K562 (cell line): ENCODE measurements around the gene EME1. TPM values are rescaled to one million over a fixed set of nuclear protein-coding genes. Genes with fewer than 3 reads are reported as not detected.

Source experiments
- ATAC-seq: fragments of 200-7000 bp; cut with Tn5 transposase; 3 replicates; pipeline ENCODE4 v1.9.1; 2020; ENCODE audit warnings: moderate library complexity
- BruUV-seq: library from RNA; stranded (reverse); fragments of 400-500 nt; replicated peaks from 2 replicates; lab custom pipeline; 2021; lab: Mats Ljungman, UMichigan
- CTCF ChIA-PET: fragments of 300-600 bp; formaldehyde crosslinking; extraction: SDS; loops from one replicate; lab custom pipeline; 2021; ENCODE audit warnings: low intra/inter-chr PET ratio; lab: Yijun Ruan, JAX
- POLR2A ChIA-PET: fragments of 300-600, 350-650 bp; sonication (Branson Sonifier 250); formaldehyde crosslinking; extraction: SDS; loops from one replicate; lab custom pipeline; 2021; ENCODE audit warnings: antibody characterized with exemption, inconsistent platforms; lab: Yijun Ruan, JAX
- DNase-seq, 4 experiments: peaks; one replicate each; pipeline versions ENCODE4 v3.0.0 to v3.0.0-alpha.2; 2011 to 2018; ENCODE audit warnings: low spot score in 3 of 4, mixed read lengths in 3 of 4; ENCODE audit errors: extremely low read depth in 1 of 4
- FAIRE-seq: peaks from 2 replicates; lab custom pipeline; 2011; peaks lifted over from hg19 to GRCh38; lab: Jason Lieb, UNC
- H2AFZ ChIP-seq: 2 replicates; pipeline ENCODE4 v1.6.0; 2011; ENCODE audit warnings: low read depth, low read length, control low read depth, inconsistent platforms
- H3K27ac ChIP-seq: fragments of 200-600 bp; 3 replicates; pipeline ENCODE4 v1.8.0; 2011; ENCODE audit warnings: low read depth, mild to moderate bottlenecking, control low read depth, inconsistent platforms, low read length, moderate library complexity, mixed read lengths; ENCODE audit errors: extremely low read depth
- H3K27me3 ChIP-seq, 2 experiments: fragments of 300-600 bp in 1 of 2; 2 replicates in 1 of 2; 3 replicates in 1 of 2; pipeline versions ENCODE4 v1.6.0 to v1.8.0; 2011; ENCODE audit warnings: inconsistent platforms in 2 of 2, low read length in 2 of 2, mild to moderate bottlenecking in 1 of 2, mixed read lengths in 1 of 2, moderate library complexity in 1 of 2; ENCODE audit not compliant: control insufficient read depth in 2 of 2, insufficient read depth in 2 of 2
- H3K36me3 ChIP-seq: fragments of 300-600 bp; 3 replicates; pipeline ENCODE4 v1.8.0; 2011; ENCODE audit warnings: mild to moderate bottlenecking, low read length, inconsistent platforms; ENCODE audit not compliant: control insufficient read depth, insufficient read depth
- H3K4me1 ChIP-seq, 2 experiments: fragments of 200-600 bp in 1 of 2; replicated peaks in 1 of 2; 2 replicates in 1 of 2; 3 replicates in 1 of 2; pipeline versions ENCODE4 v1.5.1 to v1.8.0; 2011; ENCODE audit warnings: inconsistent platforms in 2 of 2, low read length in 2 of 2, mild to moderate bottlenecking in 1 of 2, mixed read lengths in 1 of 2, moderate library complexity in 1 of 2; ENCODE audit not compliant: control insufficient read depth in 2 of 2, insufficient read depth in 2 of 2
- H3K4me2 ChIP-seq: 2 replicates; pipeline ENCODE4 v1.6.1; 2011; ENCODE audit warnings: low read length, control low read depth, inconsistent platforms, mixed read lengths; ENCODE audit not compliant: insufficient read depth
- H3K4me3 ChIP-seq: fragments of 200-600 bp; sonication (generic), shearing (Covaris generic); 2 replicates; pipeline ENCODE4 v1.5.1; 2016; ENCODE audit warnings: control low read depth, inconsistent platforms
- H3K79me2 ChIP-seq: fragments of 200-600 bp; 3 replicates; pipeline ENCODE4 v1.8.0; 2011; ENCODE audit warnings: low read length, inconsistent platforms; ENCODE audit not compliant: control insufficient read depth, insufficient read depth
- H3K9ac ChIP-seq, 2 experiments: 2 replicates each; pipeline versions ENCODE4 v1.6.0 to v1.6.1; 2011; ENCODE audit warnings: low read depth in 2 of 2, low read length in 2 of 2, control low read depth in 1 of 2, inconsistent platforms in 1 of 2, mild to moderate bottlenecking in 1 of 2, mixed read lengths in 1 of 2; ENCODE audit not compliant: insufficient read depth in 1 of 2
- H3K9me1 ChIP-seq: one replicate; pipeline ENCODE4 v1.6.0; 2011; ENCODE audit warnings: inconsistent platforms, mild to moderate bottlenecking, low read length, moderate library complexity; ENCODE audit not compliant: control insufficient read depth, insufficient read depth
- H3K9me3 ChIP-seq: replicated peaks from 2 replicates; pipeline ENCODE4 v1.5.1; 2011; ENCODE audit warnings: low read depth, low read length, inconsistent platforms; ENCODE audit not compliant: control insufficient read depth, insufficient read depth
- H4K20me1 ChIP-seq: replicated peaks from 2 replicates; pipeline ENCODE4 v1.6.1; 2011; ENCODE audit warnings: low read length, inconsistent platforms, mixed read lengths; ENCODE audit not compliant: control insufficient read depth, insufficient read depth
- COPS2 ChIP-seq: fragments of 450-650 bp; conservative IDR thresholded peaks from 2 replicates; pipeline ENCODE4 v1.6.1; 2016; ENCODE audit warnings: mild to moderate bottlenecking, moderate library complexity
- HMG20B ChIP-seq: fragments of 250-450 bp; sonication (Bioruptor Pico); IDR thresholded peaks from 2 replicates; pipeline ENCODE4 v1.5.0; 2021; ENCODE audit warnings: mild to moderate bottlenecking
- MAFF ChIP-seq: IDR thresholded peaks from 2 replicates; pipeline ENCODE4 v1.6.1; 2012; ENCODE audit warnings: low read length, improper control_type of control experiment
- RFX1 ChIP-seq: fragments of 450-650 bp; IDR thresholded peaks from 2 replicates; pipeline ENCODE4 v1.6.1; 2016; ENCODE audit warnings: mild to moderate bottlenecking, moderate library complexity
- ZNF354B ChIP-seq: fragments of 250-450 bp; sonication (Bioruptor Pico); IDR thresholded peaks from 2 replicates; pipeline ENCODE4 v1.4.0; 2020
- ZNF444 ChIP-seq: fragments of 250-450 bp; sonication (Bioruptor Pico); IDR thresholded peaks from 2 replicates; pipeline ENCODE4 v1.4.0; 2020; ENCODE audit warnings: mild to moderate bottlenecking, moderate library complexity
- ZNF445 ChIP-seq: fragments of 250-450 bp; sonication (Bioruptor Pico); IDR thresholded peaks from 2 replicates; pipeline ENCODE4 v1.4.0; 2020; ENCODE audit warnings: low read depth, mild to moderate bottlenecking, moderate library complexity
- ZNF583 ChIP-seq: fragments of 250-450 bp; sonication (Bioruptor Pico); IDR thresholded peaks from 2 replicates; pipeline ENCODE4 v1.4.0; 2020
- ZNF79 ChIP-seq: fragments of 250-450 bp; sonication (Bioruptor Pico); IDR thresholded peaks from 2 replicates; pipeline ENCODE4 v1.4.0; 2020; ENCODE audit warnings: low read depth, mild to moderate bottlenecking, moderate library complexity
- WGBS: fragments of 100-300 bp; shearing (Covaris generic); methylation state at CpG from one replicate; pipeline ENCODE4 v1.1.6; 2016; ENCODE audit warnings: low coverage, mixed read lengths; ENCODE audit not compliant: insufficient coverage; ENCODE audit errors: missing lambda C conversion rate; 5-methylcytosine and 5-hydroxymethylcytosine counted together
- in situ Hi-C: fragments of 300-500 bp; cut with MboI; formaldehyde crosslinking; loops from 4 replicates; pipeline ENCODE4 v1.15.0; 2018; ENCODE audit warnings: inconsistent platforms, mixed read lengths
- intact Hi-C: fragments of 100-400 bp; cut with micrococcal nuclease; formaldehyde crosslinking; loops from 2 replicates; pipeline ENCODE4 v1.14.2; 2022
- polyA plus RNA-seq, 8 experiments: library from polyadenylated mRNA; depleted of rRNA in 4 of 8; stranded (reverse) in 5 of 8; unstranded in 3 of 8; fragments of >200 nt; fragmentation: Nextera tagmentation in 2 of 8; fragmentation: Illumina TruSeq in 1 of 8; extraction: Ambion mirVana in 2 of 8; extraction: Trizol in 1 of 8; gene quantifications; 2 replicates each; pipeline versions ENCODE4 v1.2.1 to v1.2.3, GENCODE V29; 2011 to 2014; ENCODE audit warnings: inconsistent platforms in 1 of 8, missing spikeins in 1 of 8
- total RNA-seq, 7 experiments: library from RNA; depleted of rRNA in 6 of 7; stranded (reverse); fragments of >200 nt in 6 of 7; fragmentation: Illumina TruSeq in 2 of 7; extraction: Trizol in 2 of 7; gene quantifications; 2 replicates each; pipeline versions ENCODE4 v1.2.1 to v1.2.3, GENCODE V29; 2011 to 2021; ENCODE audit warnings: low replicate concordance in 1 of 7
- TF ChIP-seq, protein P1 (sequence below): fragments of 450-650 bp; IDR thresholded peaks from 2 replicates; pipeline ENCODE4 v1.6.1; 2016; ENCODE audit warnings: low read depth

Gene EME1
- total and polyA plus RNA-seq, 9 of the 15 experiments (the other 6 are each of a cell fraction or from before 2014, with no cell fraction given): 14.6 to 44.1 (median 24.0) TPM

DNA sequence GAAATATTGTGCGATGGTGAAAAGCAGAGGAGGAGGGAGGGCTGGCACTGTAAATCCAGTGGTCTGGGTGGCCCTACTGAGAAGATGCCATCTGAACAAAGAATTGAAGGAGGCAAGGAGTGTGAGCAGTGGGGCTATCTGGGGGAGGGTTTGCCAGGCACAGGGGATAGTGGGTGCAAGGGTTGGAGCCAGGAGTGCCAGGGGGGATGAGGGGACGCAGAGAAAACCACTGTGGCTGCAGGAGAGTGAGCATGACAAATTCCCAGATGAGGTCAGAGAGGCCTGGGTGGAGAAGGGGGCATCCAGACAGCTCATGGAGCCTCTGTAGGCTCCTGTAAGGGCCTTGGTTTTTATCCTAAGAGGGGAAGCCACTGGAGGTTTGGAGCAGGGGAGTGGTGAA lies 22.3 kb upstream of the EME1 start:
- H2AFZ ChIP-seq: no peak overlapping the region
- no TSS peak for BruUV-seq
- H4K20me1 ChIP-seq: no peaks in the 10 kb centered on the region; the same call in 1 of the 2 replicates
- intact Hi-C loops: no loop called here
- H3K4me1 ChIP-seq: peaks cover 8 to 40% of the 10 kb centered on the region in 2 experiments; a peak in 4 of 5 replicates
- ChIA-PET POLR2A (interaction anchor here (2.6 kb wide), 1 partner anchor 11 kb away, joined by 8 read pairs; no protein-coding TSS in a partner anchor), CTCF (no interaction called here)
- no peaks in the 10 kb centered on the region for H3K9me3 ChIP-seq
- H3K4me3 ChIP-seq: no peak overlapping the region
- 67% methylated on average over 2 of the region's 2 CpGs for WGBS
- ATAC-seq (no peak), FAIRE-seq (no peak), DNase-seq (no peak)
- no peak overlapping the region for H3K9ac ChIP-seq
- H3K4me2 ChIP-seq: no peak overlapping the region
- TF ChIP-seq ZNF444 (no peak), RFX1 (no peak), ZNF583 (CRISPR knock-in tag) (no peak), COPS2 (no peak), ZNF354B (CRISPR knock-in tag) (no peak), ZNF79 (CRISPR knock-in tag) (no peak), HMG20B (CRISPR knock-in tag) (no peak), ZNF445 (CRISPR knock-in tag) (no peak), MAFF (no peak)
- TF ChIP-seq, protein P1, sequence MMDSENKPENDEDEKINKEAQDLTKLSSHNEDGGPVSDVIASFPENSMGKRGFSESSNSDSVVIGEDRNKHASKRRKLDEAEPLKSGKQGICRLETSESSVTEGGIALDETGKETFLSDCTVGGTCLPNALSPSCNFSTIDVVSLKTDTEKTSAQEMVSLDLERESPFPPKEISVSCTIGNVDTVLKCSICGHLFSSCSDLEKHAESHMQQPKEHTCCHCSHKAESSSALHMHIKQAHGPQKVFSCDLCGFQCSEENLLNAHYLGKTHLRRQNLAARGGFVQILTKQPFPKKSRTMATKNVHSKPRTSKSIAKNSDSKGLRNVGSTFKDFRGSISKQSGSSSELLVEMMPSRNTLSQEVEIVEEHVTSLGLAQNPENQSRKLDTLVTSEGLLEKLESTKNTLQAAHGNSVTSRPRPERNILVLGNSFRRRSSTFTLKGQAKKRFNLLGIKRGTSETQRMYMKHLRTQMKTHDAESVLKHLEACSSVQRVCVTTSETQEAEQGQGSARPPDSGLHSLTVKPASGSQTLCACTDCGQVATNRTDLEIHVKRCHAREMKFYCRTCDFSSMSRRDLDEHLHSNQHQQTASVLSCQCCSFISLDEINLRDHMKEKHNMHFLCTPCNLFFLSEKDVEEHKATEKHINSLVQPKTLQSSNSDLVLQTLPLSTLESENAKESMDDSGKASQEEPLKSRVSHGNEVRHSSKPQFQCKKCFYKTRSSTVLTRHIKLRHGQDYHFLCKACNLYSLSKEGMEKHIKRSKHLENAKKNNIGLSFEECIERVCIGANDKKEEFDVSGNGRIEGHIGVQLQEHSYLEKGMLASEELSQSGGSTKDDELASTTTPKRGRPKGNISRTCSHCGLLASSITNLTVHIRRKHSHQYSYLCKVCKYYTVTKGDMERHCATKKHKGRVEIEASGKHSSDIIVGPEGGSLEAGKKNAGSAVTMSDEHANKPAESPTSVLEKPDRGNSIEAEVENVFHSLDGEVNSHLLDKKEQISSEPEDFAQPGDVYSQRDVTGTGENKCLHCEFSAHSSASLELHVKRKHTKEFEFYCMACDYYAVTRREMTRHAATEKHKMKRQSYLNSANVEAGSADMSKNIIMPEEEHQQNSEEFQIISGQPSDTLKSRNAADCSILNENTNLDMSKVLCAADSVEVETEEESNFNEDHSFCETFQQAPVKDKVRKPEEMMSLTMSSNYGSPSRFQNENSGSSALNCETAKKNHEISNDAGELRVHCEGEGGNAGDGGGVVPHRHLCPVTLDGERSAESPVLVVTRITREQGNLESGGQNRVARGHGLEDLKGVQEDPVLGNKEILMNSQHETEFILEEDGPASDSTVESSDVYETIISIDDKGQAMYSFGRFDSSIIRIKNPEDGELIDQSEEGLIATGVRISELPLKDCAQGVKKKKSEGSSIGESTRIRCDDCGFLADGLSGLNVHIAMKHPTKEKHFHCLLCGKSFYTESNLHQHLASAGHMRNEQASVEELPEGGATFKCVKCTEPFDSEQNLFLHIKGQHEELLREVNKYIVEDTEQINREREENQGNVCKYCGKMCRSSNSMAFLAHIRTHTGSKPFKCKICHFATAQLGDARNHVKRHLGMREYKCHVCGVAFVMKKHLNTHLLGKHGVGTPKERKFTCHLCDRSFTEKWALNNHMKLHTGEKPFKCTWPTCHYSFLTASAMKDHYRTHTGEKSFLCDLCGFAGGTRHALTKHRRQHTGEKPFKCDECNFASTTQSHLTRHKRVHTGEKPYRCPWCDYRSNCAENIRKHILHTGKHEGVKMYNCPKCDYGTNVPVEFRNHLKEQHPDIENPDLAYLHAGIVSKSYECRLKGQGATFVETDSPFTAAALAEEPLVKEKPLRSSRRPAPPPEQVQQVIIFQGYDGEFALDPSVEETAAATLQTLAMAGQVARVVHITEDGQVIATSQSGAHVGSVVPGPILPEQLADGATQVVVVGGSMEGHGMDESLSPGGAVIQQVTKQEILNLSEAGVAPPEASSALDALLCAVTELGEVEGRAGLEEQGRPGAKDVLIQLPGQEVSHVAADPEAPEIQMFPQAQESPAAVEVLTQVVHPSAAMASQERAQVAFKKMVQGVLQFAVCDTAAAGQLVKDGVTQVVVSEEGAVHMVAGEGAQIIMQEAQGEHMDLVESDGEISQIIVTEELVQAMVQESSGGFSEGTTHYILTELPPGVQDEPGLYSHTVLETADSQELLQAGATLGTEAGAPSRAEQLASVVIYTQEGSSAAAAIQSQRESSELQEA: no peak
- H3K27ac ChIP-seq: no peak overlapping the region
- H3K27me3 ChIP-seq: no peaks in the 10 kb centered on the region; a peak in 1 of 5 replicates
- H3K9me1 ChIP-seq: peaks cover 3% of the 10 kb centered on the region
- H3K79me2 ChIP-seq: peaks cover 18% of the 10 kb centered on the region
- in situ Hi-C loops: no loop called here
- H3K36me3 ChIP-seq: peaks cover 19% of the 10 kb centered on the region; the same call in 1 of the 3 replicates
